Fibroblast of villous mesenchyme (primary cell): ENCODE data around the gene HTR1E. TPM values are rescaled to one million over a fixed set of nuclear protein-coding genes. Genes with fewer than 3 reads are reported as not detected.
"Not testable (repeated sequence)": the region's sequence is repeated elsewhere in the genome, so short reads cannot be mapped to it uniquely, and the experiment has no call there.

Experiments
- DNase-seq: peaks from one replicate; pipeline ENCODE4 v3.0.0-alpha.2; 2010; ENCODE audit warnings: low read depth
- H3K4me3 ChIP-seq: 2 replicates; pipeline ENCODE4 v1.5.1; 2011; ENCODE audit warnings: low read depth, mild to moderate bottlenecking, low read length
- CTCF ChIP-seq: IDR thresholded peaks from 2 replicates; pipeline ENCODE4 v1.5.1; 2012; ENCODE audit warnings: low read depth, mild to moderate bottlenecking, low read length; ENCODE audit not compliant: insufficient read depth
- total RNA-seq: library from RNA; depleted of rRNA; stranded (reverse); fragments of >200 nt; gene quantifications from 2 replicates; pipeline ENCODE4 v1.2.3, GENCODE V29; 2012

The HTR1E gene
- not detected in 2 replicates for total RNA-seq

- no peak within 1 kb of the TSS for H3K4me3 ChIP-seq
- peak; percentile 13 for DNase-seq
- TF ChIP-seq CTCF: peak; percentile 58
Measured at GRCh38 chr6:86937219-86938079, at the start of gene HTR1E. HTR1E (plus strand) TSS chr6:86937528; CDS start chr6:87015335, 77,807 bp downstream.

- DNase-seq: no peak
- no peak for TF ChIP-seq CTCF
- H3K4me3 ChIP-seq: no peak overlapping the region
Measured at GRCh38 chr6:86888301-86888700, 49.0 kb upstream of the HTR1E start.

- DNase-seq, H3K4me3 ChIP-seq: not testable (repeated sequence)
Measured at GRCh38 chr6:86897265-86897664, 40.1 kb upstream of the HTR1E start.

GRCh38 chr6:86913795-86914194, 23.5 kb upstream of the HTR1E start:
- DNase-seq: no peak
- no peak for TF ChIP-seq CTCF
- no peak overlapping the region for H3K4me3 ChIP-seq

GRCh38 chr6:86916393-86916792, 20.9 kb upstream of the HTR1E start:
- no peak for TF ChIP-seq CTCF
- no peak overlapping the region for H3K4me3 ChIP-seq
- no peak for DNase-seq

GRCh38 chr6:86927138-86927537, 10.2 kb upstream of the HTR1E start:
- DNase-seq, H3K4me3 ChIP-seq: not testable (repeated sequence)

GRCh38 chr6:86927859-86928258, 9.5 kb upstream of the HTR1E start:
- DNase-seq: not testable (repeated sequence)

GRCh38 chr6:86934365-86934764, 3.0 kb upstream of the HTR1E start:
- TF ChIP-seq CTCF: no peak
- no peak overlapping the region for H3K4me3 ChIP-seq
- no peak for DNase-seq

More at GRCh38 chr6:86927859-86928258, 9.5 kb upstream of the HTR1E start:
- H3K4me3 ChIP-seq: not testable (repeated sequence)
